Karpas-422 (cell line): ENCODE data around the gene SEMA3G. TPM values are rescaled to one million over a fixed set of nuclear protein-coding genes. Genes with fewer than 3 reads are reported as not detected.

Source experiments
- DNase-seq: peaks from one replicate; pipeline ENCODE4 v3.0.0-alpha.2; 2015
- H2AFZ ChIP-seq: fragments of 200-600 bp; sonication (generic); 2 replicates; pipeline ENCODE4 v1.6.1; 2014; ENCODE audit warnings: antibody characterized with exemption, low read length, mixed read lengths
- H3K27ac ChIP-seq: fragments of 200-600 bp; sonication (generic); 2 replicates; pipeline ENCODE4 v1.5.1; 2014; ENCODE audit warnings: mild to moderate bottlenecking, low read length, moderate library complexity
- H3K27me3 ChIP-seq: fragments of 200-600 bp; sonication (generic); 2 replicates; pipeline ENCODE4 v1.6.1; 2014; ENCODE audit warnings: low read length, mixed read lengths
- H3K36me3 ChIP-seq: fragments of 200-600 bp; sonication (generic); 2 replicates; pipeline ENCODE4 v1.6.1; 2014; ENCODE audit warnings: low read length, mixed read lengths; ENCODE audit not compliant: insufficient read depth
- H3K4me1 ChIP-seq: fragments of 200-600 bp; sonication (generic); 2 replicates; pipeline ENCODE4 v1.6.1; 2014; ENCODE audit warnings: mild to moderate bottlenecking, low read length, mixed read lengths
- H3K4me2 ChIP-seq: fragments of 200-600 bp; sonication (generic); 2 replicates; pipeline ENCODE4 v1.6.1; 2014; ENCODE audit warnings: low read length, low read depth, mild to moderate bottlenecking; ENCODE audit not compliant: poor library complexity, severe bottlenecking
- H3K4me3 ChIP-seq: fragments of 200-600 bp; sonication (generic); 2 replicates; pipeline ENCODE4 v1.5.1; 2014; ENCODE audit warnings: mild to moderate bottlenecking, antibody characterized with exemption, low read length, mixed read lengths
- H3K79me2 ChIP-seq: fragments of 200-600 bp; sonication (generic); 2 replicates; pipeline ENCODE4 v1.6.1; 2014; ENCODE audit warnings: mild to moderate bottlenecking, low read length, mixed read lengths
- H3K9ac ChIP-seq: fragments of 200-600 bp; sonication (generic); 2 replicates; pipeline ENCODE4 v1.6.0; 2014; ENCODE audit warnings: low read length
- H3K9me2 ChIP-seq: fragments of 200-600 bp; sonication (generic), shearing (Covaris generic); replicated peaks from 2 replicates; pipeline ENCODE4 v1.6.0; 2014; ENCODE audit warnings: mild to moderate bottlenecking, low read length, moderate library complexity; ENCODE audit not compliant: insufficient read depth
- H3K9me3 ChIP-seq: fragments of 300-700, 200-600 bp; sonication (generic); 2 replicates; pipeline ENCODE4 v1.6.1; 2014; ENCODE audit warnings: low read length, mixed read lengths
- H4K20me1 ChIP-seq: fragments of 200-600 bp; sonication (generic); 2 replicates; pipeline ENCODE4 v1.6.1; 2014; ENCODE audit warnings: mild to moderate bottlenecking, antibody characterized with exemption, low read length, low read depth; ENCODE audit not compliant: insufficient read depth
- total RNA-seq: library from RNA; depleted of rRNA; stranded (reverse); fragments of >200 nt; shearing (Covaris generic); gene quantifications from 2 replicates; pipeline ENCODE4 v1.2.3, GENCODE V29; 2014; ENCODE audit warnings: low replicate concordance

Gene SEMA3G
- total RNA-seq, 1 experiment from 2014 or later: not detected

DNA sequence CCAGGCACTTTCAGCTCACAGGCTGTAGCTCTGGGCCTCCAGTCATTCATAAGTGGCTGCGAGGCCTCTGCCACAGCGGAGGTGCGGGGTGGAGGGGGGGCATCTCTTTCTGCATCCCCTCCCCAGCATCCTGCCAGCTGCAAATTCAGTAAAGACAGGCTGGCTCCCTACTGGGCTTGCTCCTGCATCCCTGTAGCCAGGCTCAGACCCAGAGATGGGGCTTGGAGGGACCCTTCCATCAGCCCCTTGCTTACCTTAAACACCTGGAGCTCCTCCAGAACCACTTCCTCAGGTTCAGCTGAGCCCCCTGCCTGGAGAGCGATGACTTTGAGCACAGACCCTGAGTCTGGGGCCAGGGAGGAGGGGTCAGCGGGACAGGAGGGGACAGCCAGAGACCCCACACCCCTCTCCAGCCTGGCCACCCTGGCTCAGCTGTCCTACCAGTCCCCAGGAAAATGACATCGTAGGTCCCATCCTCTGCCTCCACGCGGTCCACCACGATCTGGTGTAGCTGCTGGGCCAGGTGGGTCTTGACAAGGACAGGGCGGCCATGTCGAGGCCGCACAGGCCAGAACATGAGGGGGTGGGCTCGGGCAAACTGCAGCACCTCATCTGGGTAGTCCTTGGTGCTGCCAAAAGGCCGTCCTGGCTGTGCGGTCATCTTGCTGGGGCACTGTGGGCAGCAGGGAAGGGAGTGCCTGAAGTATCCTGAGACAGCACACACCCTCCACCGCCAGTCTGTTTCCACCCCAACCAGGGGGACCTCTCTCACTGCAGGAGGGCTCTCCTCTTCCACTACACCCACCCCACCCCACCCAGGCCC, 5.3 kb downstream of the SEMA3G start:
- Histone ChIP-seq H3K27me3 (no peaks in the 10 kb centered on the region), H3K9me2 (no peaks in the 10 kb centered on the region), H3K9ac (no peak overlapping the region), H3K4me2 (no peak overlapping the region), H3K27ac (no peak overlapping the region), H3K4me3 (no peak overlapping the region), H3K9me3 (no peaks in the 10 kb centered on the region), H4K20me1 (no peaks in the 10 kb centered on the region), H3K79me2 (no peaks in the 10 kb centered on the region), H2AFZ (no peak overlapping the region), H3K36me3 (no peaks in the 10 kb centered on the region), H3K4me1 (peaks cover 4% of the 10 kb centered on the region; the same call in 1 of the 2 replicates)
- DNase-seq: no peak

- Histone ChIP-seq H3K9me2 (no peaks in the 10 kb centered on the region), H3K9me3 (no peaks in the 10 kb centered on the region), H2AFZ (no peak overlapping the region), H3K36me3 (no peaks in the 10 kb centered on the region), H3K4me2 (no peak overlapping the region), H3K27ac (no peak overlapping the region), H3K27me3 (no peaks in the 10 kb centered on the region), H3K4me1 (no peaks in the 10 kb centered on the region), H3K79me2 (no peaks in the 10 kb centered on the region), H3K9ac (no peak overlapping the region), H4K20me1 (no peaks in the 10 kb centered on the region), H3K4me3 (no peak overlapping the region)
- no peak for DNase-seq
Measured at GRCh38 chr3:52438579-52439425, 6.1 kb downstream of the SEMA3G start.

GRCh38 chr3:52438104-52438376, 6.9 kb downstream of the SEMA3G start:
- DNase-seq: no peak
- no peaks in the 10 kb centered on the region for H3K36me3 ChIP-seq

GRCh38 chr3:52437326-52438103, 7.4 kb downstream of the SEMA3G start:
- H3K27me3 ChIP-seq: no peaks in the 10 kb centered on the region
- no peaks in the 10 kb centered on the region for H3K79me2 ChIP-seq
- H2AFZ ChIP-seq: no peak overlapping the region
- no peak overlapping the region for H3K9ac ChIP-seq
- DNase-seq: no peak
- no peak overlapping the region for H3K4me3 ChIP-seq
- no peak overlapping the region for H3K27ac ChIP-seq
- no peak overlapping the region for H3K4me2 ChIP-seq
- H3K9me2 ChIP-seq: no peaks in the 10 kb centered on the region
- H4K20me1 ChIP-seq: no peaks in the 10 kb centered on the region
- H3K9me3 ChIP-seq: no peaks in the 10 kb centered on the region
- no peaks in the 10 kb centered on the region for H3K4me1 ChIP-seq
- no peaks in the 10 kb centered on the region for H3K36me3 ChIP-seq

More at GRCh38 chr3:52438104-52438376, 6.9 kb downstream of the SEMA3G start:
- H3K4me2 ChIP-seq: no peak overlapping the region
- H3K9ac ChIP-seq: no peak overlapping the region
- H3K9me3 ChIP-seq: no peaks in the 10 kb centered on the region
- H3K4me3 ChIP-seq: no peak overlapping the region
- H3K27ac ChIP-seq: no peak overlapping the region
- H3K79me2 ChIP-seq: no peaks in the 10 kb centered on the region
- no peaks in the 10 kb centered on the region for H3K27me3 ChIP-seq
- no peaks in the 10 kb centered on the region for H4K20me1 ChIP-seq
- H3K9me2 ChIP-seq: no peaks in the 10 kb centered on the region
- H3K4me1 ChIP-seq: no peaks in the 10 kb centered on the region
- no peak overlapping the region for H2AFZ ChIP-seq

GRCh38 chr3:52436500-52437149, 8.3 kb downstream of the SEMA3G start:
- H3K27ac ChIP-seq: no peak overlapping the region
- no peaks in the 10 kb centered on the region for H3K27me3 ChIP-seq
- H3K9ac ChIP-seq: no peak overlapping the region
- no peaks in the 10 kb centered on the region for H3K79me2 ChIP-seq
- no peaks in the 10 kb centered on the region for H3K9me2 ChIP-seq
- no peaks in the 10 kb centered on the region for H3K36me3 ChIP-seq
- H2AFZ ChIP-seq: no peak overlapping the region
- H4K20me1 ChIP-seq: no peaks in the 10 kb centered on the region
- no peak for DNase-seq
- H3K9me3 ChIP-seq: no peaks in the 10 kb centered on the region
- H3K4me1 ChIP-seq: no peaks in the 10 kb centered on the region
- H3K4me2 ChIP-seq: no peak overlapping the region
- no peak overlapping the region for H3K4me3 ChIP-seq

GRCh38 chr3:52435246-52436101, 9.4 kb downstream of the SEMA3G start:
- no peak overlapping the region for H3K27ac ChIP-seq
- no peak overlapping the region for H2AFZ ChIP-seq
- H3K4me3 ChIP-seq: no peak overlapping the region
- DNase-seq: no peak
- H3K9me2 ChIP-seq: no peaks in the 10 kb centered on the region
- no peaks in the 10 kb centered on the region for H4K20me1 ChIP-seq
- H3K36me3 ChIP-seq: no peaks in the 10 kb centered on the region
- H3K79me2 ChIP-seq: no peaks in the 10 kb centered on the region
- H3K4me2 ChIP-seq: no peak overlapping the region
- H3K27me3 ChIP-seq: no peaks in the 10 kb centered on the region
- no peaks in the 10 kb centered on the region for H3K4me1 ChIP-seq
- no peaks in the 10 kb centered on the region for H3K9me3 ChIP-seq
- H3K9ac ChIP-seq: no peak overlapping the region

- Histone ChIP-seq H3K4me1 (no peaks in the 10 kb centered on the region), H3K36me3 (no peaks in the 10 kb centered on the region), H3K4me3 (no peak overlapping the region), H3K27me3 (no peaks in the 10 kb centered on the region), H2AFZ (no peak overlapping the region), H3K9me3 (no peaks in the 10 kb centered on the region), H3K79me2 (no peaks in the 10 kb centered on the region), H3K27ac (no peak overlapping the region), H3K9ac (no peak overlapping the region), H3K9me2 (no peaks in the 10 kb centered on the region), H3K4me2 (no peak overlapping the region), H4K20me1 (no peaks in the 10 kb centered on the region)
- DNase-seq: no peak
Measured at GRCh38 chr3:52434491-52435115, 10.3 kb downstream of the SEMA3G start.
